Activated CD4-positive, alpha-beta T cell treated with anti-CD3 and anti-CD28 coated beads, Interleukin-2, amount 50 U/mL, for 48 hours (primary cell): ENCODE measurements around the gene GINS2.

Experiments
- DNase-seq, 2 experiments: peaks; one replicate each; pipeline ENCODE4 v3.0.0-alpha.2; 2020

Gene GINS2

DNA sequence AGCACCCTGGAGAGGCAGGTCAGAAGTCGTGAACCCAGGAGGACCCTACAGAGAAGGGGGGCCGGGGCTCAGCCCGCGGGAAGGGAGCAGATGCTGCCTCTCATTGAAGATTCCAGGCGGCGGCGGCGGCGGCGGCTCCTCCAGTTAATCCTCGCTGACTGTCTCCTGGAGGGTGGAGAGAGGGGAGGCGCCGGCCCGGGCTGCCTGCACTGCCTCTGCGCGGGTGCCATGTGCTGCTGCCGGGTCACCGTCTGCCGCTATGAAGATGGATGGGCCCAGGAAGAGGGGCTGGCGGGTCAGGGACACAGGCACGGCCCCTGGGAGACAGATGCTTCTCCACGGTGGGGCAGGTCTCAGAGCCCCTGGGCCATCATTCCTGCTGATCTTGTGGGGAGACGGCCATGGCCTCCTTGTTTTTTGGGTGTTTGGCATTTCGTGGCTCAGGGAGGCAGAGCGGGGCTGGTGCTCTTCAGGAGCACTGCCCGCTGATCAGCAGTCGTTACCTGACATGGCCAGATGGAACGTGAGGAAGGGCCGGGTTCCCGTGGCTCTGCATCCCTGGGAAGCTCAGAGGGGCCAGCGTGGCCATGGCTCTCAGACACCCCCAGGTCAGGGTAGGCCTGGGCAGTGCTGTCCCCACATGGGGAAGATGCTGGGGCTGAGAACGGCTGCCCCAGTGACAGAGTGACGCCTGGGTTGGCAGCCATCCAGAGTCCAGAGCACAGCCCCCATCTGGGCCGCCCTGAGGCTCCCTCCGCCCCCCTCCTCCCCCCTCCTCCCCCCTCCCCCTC, 36.1 kb downstream of the GINS2 start:
- no peak for DNase-seq

DNA sequence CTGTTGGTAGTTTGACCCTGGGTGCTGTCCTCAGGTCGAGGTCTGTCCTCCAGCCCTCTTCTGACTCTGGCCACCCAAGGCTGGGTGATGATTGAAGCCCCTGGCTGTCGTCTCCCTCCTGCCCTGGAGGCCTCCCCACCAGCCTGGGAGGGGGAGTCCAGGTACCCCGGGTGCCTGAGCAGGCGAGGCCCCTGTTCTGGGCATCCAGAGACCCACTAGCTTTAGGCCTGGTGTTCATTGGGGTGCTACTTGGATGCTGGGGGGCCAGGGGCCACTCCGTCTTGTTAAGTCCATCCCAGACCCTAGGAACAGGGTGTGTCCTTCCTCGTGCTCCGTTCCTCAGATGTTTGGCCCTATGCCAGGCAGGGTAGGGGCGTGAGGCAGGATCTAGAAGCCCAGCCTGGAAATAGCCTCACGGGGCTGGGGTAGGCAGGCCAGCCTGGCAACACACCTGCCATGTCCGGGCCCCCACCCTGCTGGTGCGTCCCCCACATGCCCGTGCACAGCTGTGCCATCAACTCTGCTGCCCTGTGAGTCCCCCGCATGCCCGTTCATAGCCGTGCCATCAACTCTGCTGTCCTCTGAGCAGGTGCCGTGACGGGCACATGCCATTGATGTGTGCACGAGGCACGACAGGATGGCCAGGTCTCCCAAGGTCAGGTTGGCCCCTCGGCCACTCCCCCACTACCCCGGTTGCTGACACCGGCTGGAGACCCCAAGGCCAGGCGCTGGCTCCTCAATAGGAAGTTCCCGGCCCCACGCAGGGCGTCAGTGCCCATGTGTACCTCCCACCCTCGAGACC, 36.9 kb downstream of the GINS2 start:
- DNase-seq, result no peak

DNA sequence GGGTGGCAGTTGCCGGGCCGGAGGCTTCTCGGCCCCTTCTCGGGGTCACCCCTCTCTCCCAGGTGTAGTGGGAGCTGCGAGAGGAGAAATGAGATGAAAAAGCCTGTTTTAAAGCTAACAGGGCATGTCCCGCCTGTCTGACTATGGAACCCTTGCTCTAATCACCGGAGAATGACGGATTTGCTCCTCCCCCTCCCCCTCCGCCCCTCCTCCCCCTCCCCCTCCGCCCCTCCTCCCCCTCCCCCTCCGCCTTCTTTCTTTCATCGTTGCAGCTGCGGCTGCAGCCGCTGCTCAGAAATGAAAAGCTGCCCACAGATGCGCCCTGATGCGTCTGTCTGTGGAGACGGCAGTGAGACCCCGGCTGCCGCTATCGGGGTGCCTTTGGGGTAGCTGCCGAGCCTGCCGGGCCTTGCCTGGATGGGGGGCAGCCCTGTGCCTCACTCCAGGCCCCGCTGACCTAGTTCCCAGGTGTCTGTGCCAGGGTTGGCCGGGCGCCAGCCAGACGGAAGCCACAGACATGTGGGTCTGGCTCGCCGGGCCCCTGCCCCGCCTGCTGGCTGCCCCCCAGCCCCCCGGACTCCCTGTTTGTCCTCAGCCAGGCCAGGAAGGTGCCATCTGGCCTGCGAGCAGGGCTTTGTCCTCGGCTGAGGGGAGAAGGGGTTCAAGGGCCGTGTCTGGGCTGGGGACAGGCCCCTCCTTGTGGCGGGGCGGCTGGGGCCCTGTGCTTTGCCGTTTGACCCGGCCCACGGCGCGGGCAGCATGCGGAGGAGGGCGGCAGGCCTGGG, 37.7 kb downstream of the GINS2 start:
- DNase-seq, result no peak

DNA sequence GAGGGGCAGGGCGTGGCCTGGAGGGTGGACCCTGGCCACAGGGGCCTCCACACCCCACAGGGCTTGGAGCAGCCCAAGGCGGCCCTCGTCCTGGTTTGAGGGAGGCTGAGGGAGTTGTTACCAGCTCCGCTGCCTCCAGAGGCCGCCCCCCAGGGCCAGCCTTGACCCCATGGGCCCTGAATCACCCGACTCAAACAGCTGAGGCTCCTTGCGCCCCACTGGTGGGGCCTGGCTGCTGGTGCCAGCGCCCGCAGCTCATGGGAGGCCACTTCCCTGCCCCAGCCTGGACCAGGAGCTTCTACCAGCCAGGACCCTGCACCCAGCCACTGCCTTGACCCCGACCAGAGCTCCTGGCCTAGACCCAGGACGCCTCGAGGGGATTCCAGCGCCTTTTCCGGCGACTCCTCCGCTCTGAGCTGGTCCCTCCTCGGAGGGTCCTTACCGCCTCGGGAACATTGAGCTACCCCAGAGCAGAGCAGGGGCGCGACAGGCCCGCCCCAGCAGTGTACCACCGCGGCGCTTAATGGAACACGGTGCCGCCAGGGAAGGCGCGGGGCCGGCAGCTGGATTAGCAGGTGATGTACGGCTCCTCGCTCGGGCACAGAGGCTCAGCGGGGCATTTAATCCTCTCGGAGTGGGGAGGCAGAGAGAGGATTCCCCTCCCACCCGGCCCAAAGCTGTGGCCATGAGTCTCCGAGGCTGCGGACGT, 38.5 kb downstream of the GINS2 start:
- no peak for DNase-seq

DNA sequence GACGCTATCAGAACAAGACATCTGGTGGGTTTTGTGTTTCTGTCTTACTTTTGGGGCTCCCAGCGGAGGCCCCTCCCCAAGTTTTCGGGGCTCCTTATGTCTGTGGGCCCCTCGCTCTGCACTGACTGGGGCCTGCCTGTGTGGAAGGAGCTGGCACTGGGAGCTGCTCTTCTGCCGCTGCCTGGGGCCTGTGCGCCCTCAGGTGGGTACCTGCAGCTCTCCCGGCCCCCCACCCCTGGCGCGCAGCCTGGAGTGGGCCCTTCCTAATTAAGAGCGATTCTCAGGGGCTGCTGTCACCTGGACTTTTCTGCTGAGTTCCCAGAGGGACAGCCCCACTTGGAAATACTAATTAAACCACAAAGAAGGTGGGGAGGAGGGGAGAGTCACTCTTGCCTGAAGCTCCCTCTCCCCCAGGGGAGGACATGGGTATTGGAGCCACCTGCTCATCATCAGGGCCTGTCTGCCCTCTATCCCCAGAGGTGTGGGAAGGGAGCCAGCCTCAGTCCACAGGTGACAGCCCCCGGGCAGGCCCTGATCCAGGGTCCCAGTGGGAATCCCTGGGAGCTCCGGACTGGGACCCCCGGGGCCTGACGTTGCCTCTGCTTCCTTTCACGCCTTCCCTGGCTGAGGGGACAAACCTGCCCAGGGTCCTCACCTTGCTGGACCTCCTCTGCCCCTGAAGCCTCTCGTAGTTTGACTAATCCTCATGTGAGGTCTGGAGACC, 39.2 kb downstream of the GINS2 start:
- DNase-seq, result no peak

DNA sequence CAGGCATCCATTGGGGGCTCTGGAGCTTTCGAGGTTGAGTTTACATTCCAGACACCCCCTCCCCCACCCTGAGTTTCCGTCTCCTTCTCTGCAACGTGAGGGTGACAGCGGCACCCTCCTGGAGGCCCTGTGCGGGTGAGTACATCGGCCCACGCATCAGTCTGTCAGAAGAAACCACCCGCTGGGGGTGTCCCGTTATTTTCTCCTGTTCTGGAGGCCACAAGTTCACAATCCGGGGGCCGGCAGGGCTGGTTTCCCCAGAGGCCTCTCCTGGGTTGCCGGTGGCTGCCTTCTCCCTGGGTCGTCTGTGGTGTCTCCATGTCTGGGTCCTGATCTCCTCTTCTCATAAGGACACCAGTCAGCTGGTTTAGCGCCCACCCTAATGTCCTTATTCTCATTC, 39.9 kb downstream of the GINS2 start:
- peak; percentile 8 to 21 for DNase-seq

DNA sequence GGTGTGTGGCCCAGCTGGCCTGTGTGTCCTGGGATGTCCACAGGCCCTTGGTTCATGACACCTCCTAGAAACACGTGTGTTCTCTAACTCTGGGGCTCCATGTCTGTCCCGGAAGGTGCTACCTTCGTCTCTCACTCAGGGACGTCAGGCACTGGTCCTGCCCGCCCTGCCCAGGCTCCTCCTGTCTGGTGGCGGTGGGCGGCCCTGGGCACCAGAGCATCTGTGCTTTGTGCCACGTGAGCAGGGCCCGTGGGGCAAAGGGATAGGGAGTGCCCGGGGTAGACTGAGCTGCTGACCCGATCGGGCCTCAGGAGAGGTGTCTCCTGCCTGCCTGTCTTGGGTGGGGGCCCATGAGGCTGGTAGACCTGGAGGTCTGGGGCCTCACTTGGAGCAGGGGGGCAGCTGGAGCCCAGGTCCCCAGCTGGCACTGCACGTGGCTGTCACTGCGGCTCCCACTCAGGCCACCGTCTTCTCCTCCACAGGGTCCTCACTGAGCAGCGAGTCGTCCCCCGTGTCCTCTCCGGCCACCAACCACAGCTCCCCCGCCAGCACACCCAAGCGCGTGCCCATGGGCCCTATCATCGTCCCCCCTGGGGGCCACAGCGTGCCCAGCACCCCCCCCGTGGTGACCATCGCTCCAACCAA, 40.6 kb downstream of the GINS2 start:
- DNase-seq, result no peak

DNA sequence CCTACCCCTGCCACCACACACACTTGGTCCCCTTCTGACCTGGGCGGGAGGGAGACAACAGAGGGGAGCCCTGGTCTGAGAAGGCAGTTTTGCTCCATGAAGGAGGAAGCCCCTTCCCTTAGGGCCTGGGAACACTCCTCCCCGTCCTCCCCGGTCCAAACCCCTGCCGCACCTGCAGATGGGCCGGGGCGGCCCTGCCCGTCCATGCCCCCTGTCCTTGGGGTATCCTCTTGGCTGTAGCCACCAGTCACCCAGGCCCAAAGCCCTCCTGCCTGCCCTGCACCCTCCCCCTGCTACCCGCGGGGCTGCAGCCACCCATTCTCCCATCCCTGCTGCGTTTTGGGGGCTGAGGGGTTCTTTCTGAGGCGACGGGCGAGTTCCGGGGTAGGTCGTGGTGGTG, 41.8 kb downstream of the GINS2 start:
- no peak for DNase-seq

DNA sequence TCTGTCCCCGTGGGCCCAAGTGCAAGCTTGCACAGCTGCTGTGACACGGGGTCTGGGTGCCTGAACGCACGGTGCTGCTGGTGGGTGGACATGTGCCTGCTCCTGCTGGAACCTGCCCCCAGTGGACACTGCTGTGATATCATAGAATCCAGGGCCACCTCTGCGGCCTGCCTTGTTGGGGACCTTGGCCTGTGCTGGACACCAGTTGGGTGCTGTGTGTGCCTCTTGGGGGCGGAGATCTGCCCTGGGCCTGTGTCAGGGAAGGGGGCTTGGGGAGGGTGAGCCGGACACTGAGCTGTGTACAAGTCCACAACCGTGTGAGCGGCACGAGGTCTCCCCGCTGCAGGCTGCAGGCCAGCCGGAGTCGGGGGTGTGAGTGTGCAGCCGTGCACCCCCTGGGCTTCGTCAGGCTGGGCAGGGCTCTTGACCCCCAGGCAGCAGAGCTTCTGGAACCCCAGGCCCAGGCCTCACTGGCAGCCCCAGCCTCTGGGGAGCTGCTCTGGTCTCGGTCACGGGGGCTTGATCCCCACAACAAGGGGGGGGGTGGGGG, 42.3 kb downstream of the GINS2 start:
- no peak for DNase-seq

DNA sequence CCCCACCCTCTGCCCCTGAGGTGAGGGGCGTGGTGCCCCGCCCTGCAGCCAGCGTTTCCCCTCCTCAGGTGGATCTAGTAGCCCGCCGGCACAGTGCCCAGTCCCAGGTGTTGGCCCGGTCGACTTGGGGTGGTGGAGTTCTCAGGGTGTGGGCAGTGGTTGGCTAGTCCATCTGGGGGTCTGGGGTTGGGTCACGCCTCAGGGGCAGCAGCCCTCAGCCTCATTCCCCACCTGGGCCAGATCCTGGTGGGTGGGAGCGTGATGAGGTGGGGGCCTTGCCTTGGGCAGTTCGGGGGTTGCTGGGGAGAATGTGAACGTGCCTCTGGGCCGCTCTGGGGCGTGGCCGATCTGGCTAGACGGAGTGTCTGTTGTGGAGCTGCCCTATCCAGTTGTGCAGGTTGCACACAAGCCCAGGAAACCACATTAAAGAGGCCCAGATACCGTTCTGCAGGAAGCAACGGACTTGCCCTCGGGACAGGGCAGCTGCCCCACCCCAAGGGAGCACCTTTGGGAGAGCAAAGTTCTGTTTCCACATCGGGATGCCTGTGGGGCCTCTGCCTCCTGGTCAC, 43.6 kb downstream of the GINS2 start:
- DNase-seq, result no peak

DNA sequence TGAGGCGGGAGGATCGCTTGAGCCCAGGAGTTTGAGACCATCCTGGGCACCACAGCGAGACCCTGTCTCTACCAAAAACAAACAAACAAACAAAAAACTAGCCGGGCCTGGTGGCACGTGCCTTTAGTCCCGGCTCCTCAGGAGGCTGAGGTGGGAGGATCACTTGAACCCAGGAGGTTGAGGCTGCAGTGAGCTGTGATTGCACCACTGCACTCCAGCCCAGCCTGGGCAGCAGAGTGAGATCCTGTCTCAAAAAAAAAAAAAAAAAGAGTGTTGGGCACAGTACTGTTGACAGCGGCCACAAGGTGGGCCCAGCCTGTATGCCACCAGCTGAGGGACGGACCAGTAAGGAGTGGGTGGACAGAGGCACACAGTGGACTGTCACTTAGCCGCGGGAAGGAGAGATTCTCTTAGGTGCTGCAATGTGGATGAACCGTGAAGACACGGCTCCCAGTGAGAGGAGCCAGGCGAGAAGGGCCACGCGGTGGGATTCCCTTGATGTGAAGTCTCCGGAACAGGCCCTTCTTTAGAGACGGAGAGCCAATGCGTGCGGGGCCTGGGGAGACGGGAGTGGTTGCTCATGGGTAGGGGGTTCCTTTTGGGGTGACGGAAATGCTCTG, 44.6 kb downstream of the GINS2 start:
- no peak for DNase-seq

DNA sequence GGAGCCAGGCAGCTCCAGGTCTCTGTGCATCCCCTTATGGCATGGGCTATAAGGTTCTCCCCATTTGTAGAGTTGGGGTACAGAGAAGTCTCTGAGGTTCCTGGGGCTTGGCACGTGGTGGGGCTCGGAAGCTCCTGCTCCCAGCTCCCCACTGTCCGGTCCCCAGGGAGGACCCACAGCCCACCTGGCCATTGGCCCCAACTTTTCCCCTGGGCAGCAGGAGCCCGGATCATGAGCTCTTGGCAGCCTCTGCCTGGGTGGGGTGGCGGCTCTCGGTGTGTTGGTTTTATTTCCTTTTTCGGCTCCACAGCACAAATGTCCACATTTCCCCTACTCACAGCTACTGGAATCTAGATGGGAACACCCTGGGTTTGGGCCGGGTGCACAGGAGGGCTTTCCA, 45.1 kb downstream of the GINS2 start:
- no peak for DNase-seq

DNA sequence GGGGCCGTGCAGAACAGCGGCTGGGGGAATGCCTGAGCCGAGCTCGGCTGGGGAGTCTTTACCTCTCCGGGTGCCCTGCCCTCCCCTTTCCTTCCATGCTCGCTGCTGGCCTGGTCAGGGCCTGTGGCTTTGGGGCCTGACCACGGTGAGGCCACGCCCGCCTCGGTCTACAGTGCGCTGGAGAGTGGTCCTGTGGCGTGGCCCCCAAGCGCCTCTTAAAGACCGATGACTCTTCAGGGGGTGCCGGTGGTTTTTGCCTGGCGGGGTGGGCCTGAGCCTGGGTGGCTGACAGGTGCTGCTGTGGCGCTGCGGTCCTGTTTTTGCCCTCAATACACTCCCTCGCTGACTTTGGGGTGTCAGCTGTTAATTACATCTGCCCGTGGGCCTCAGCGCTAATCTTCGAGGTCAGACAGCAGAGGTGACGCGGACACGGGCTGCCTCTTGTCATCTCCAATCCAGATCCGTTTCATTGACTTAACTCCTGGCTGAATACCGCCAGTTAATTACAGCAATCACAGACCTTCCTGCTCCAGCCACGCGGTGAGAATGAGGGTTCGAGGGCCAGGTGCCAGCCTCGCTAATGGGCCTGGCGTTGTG, 45.9 kb downstream of the GINS2 start:
- no peak for DNase-seq

DNA sequence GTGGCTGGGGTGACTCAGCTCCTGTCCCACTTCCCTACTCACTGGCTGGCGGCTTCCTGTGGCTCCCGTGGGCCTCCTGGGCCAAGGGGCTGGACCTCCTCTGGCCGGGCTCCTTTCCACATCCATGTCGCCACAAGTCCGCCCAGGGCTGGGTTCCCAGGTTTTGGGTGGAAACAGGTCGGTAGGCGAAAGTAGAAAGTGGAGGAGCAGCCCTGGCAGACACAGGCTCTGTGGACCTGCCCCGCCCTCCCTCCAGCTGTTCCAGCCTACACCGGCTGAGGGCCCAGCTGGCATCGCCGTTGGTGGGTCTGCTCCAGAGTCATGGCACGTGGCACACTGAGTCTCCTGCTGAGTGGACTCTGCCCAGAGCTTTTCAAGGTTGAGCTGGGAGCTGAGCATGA, 47.0 kb downstream of the GINS2 start:
- no peak for DNase-seq

DNA sequence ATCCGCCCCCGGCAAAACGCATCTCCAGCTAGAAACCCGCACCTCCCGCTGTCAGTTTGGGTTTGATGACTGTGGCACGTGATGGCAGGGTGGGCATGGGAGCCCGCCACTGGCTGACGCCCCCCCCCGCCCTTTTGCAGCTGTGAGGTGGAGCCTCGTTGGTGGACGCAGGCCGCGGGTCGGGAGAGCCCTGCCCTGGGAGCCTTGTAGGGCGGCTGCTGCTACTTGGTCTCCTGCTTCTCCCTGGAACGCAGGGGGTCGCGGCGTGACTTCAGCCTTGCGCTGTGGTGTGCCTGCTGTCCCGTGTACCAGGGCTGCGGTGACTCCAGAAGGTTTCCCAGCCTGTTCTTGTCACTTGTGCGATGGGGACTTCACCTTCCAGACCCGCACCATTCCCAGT, 47.4 kb downstream of the GINS2 start:
- no peak for DNase-seq

DNA sequence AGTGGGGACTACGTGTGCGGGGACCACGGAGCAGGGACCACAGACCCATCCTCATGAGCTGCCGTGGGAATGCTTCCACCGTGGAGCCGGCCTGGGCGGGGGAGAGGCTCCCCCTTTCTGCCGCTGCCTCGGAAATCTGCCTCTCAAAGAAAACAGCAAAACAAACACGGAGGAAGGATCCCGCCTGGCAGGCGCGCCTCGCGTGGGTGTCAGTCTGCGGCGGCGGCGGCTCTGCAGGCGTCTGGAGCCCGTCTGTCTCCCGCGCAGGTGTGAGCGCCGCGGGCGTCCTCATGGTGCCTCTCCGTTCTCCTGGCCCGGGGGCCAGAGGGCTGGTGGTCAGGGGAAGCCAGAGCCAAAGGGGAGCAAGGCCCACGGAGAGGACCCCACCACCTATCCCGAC, 48.2 kb downstream of the GINS2 start:
- no peak for DNase-seq

DNA sequence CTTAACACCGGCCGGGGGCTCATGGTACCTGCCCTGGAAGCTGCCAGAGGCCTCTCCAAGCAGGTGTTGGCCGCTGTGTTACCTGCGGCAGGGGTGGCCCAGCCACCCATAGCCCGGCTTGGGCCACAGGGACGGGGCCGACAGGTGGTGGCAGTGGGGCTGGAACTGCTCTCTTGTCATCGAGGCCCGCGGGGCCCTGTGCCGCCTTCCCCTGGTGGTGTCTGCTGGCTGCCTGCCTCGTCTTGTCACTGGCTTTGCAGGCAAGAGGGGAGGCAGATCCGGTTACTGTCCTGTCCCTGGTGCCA, 48.5 kb downstream of the GINS2 start:
- DNase-seq, result no peak

DNA sequence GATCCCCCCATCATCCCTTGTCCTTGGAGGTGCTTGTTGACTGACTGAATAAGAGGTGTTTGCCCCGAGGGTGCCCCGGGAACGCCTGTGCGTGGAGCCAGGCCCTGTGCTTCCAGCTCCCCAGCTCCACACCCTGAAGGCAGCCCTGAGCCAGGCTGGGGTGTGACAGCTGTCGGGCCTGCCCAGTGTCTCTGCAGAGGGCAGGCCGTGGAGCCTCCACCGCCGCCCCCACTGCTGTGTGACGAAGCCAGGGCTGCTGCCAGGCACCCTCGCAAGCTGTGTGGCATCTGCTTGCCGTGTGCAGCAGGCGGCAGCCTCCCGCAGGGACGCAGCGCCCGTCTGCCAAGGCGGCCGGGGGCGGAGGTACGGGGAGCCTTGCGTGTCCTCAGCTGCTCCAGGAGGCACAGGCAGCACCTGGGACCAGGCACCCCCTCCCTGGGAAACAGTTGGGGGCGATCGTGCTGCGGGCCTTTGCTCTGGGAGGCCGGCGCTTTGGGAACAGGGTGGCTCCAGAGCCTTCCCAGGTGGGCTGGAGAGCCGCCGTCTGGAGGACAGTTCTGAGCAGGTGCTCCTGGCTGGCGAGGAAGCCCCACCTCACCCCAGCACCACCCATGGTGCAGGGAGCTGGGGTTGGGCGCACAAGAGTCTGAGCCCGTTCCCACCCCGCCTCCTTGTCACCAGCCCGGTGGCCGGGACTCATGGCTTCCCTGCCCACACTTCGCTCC, 49.1 kb downstream of the GINS2 start:
- DNase-seq, result no peak

DNA sequence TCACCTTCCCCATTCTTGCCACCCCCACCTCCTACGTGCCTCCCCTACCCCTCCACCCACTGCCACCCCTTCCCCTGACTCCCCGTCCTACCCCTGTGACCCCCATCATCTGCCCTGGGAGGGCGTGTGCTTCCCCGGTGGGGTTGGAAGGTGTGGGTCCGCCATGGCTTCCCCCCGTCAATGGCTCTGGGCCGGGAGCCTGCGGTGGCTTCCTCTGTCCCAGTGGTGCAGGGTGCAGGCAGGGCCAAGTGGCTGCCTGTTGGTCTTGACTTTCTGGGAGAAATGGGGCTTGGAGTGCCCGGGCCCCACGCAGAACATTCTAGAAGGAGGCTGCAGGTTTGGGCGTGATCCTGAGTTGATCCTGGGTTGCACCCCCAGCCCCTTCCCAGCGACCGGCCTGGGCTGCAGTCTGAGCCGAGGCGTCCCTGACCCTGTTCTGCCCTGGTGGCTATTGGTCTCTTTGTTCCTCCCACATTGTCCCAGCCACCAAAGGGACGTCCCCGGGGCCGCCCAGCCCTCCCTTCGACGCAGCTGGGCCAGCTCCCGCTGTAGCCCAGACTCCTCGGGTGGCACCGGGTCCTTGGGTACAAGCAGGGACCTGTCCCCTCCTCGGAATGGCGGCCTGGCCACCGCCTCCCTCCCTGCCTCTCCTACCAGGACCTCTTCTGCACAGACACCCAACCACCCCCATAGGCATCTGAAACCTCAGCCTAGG, 49.9 kb downstream of the GINS2 start:
- DNase-seq, result no peak
